Smooth muscle cell (in vitro differentiated cells): ENCODE results near the gene NUDT17. TPM values are rescaled to one million over a fixed set of nuclear protein-coding genes. Genes with fewer than 3 reads are reported as not detected.

Experiments used
- DNase-seq: peaks from one replicate; lab custom pipeline; 2025; ENCODE audit not compliant: unreplicated experiment; lab: John Stamatoyannopoulos, UW
- H2AFZ ChIP-seq: fragments of 200-600 bp; sonication (generic); 2 replicates; pipeline ENCODE4 v1.6.0; 2016; ENCODE audit warnings: antibody characterized with exemption, low read depth, mild to moderate bottlenecking
- H3F3A ChIP-seq: fragments of 200-600 bp; sonication (generic); 2 replicates; pipeline ENCODE4 v1.6.0; 2017; ENCODE audit warnings: antibody characterized with exemption, low read depth
- H3K27ac ChIP-seq: fragments of 200-600 bp; sonication (generic); 2 replicates; pipeline ENCODE4 v1.5.1; 2016; ENCODE audit warnings: low read depth, mild to moderate bottlenecking
- H3K27me3 ChIP-seq: fragments of 200-600 bp; sonication (generic); 2 replicates; pipeline ENCODE4 v1.6.1; 2016; ENCODE audit warnings: low read depth, mild to moderate bottlenecking
- H3K36me3 ChIP-seq: fragments of 200-600 bp; sonication (generic); 2 replicates; pipeline ENCODE4 v1.5.1; 2016; ENCODE audit warnings: low read depth
- H3K4me1 ChIP-seq: fragments of 200-600 bp; sonication (generic); 2 replicates; pipeline ENCODE4 v1.5.1; 2016; ENCODE audit warnings: low read depth
- H3K4me2 ChIP-seq: fragments of 200-600 bp; sonication (generic); 2 replicates; pipeline ENCODE4 v1.6.0; 2016; ENCODE audit warnings: mild to moderate bottlenecking
- H3K4me3 ChIP-seq: fragments of 200-600 bp; sonication (generic); 2 replicates; pipeline ENCODE4 v1.5.1; 2016; ENCODE audit warnings: mild to moderate bottlenecking
- H3K79me2 ChIP-seq: fragments of 200-600 bp; sonication (generic); 2 replicates; pipeline ENCODE4 v1.6.0; 2016; ENCODE audit warnings: low read depth, mild to moderate bottlenecking
- H3K9ac ChIP-seq: fragments of 200-600 bp; sonication (generic); 2 replicates; pipeline ENCODE4 v1.6.0; 2016; ENCODE audit warnings: low read depth
- H3K9me3 ChIP-seq: fragments of 200-600 bp; sonication (generic); replicated peaks from 2 replicates; pipeline ENCODE4 v1.5.1; 2016; ENCODE audit warnings: low read depth
- H4K20me1 ChIP-seq: fragments of 200-600 bp; sonication (generic); 2 replicates; pipeline ENCODE4 v1.6.0; 2016; ENCODE audit warnings: low read depth
- WGBS: methylation state at CpG from one replicate; pipeline ENCODE4 v1.1.7; 2016; ENCODE audit warnings: low lambda C conversion rate; 5-methylcytosine and 5-hydroxymethylcytosine counted together
- polyA plus RNA-seq: library from polyadenylated mRNA; unstranded; fragments of >200 nt; fragmentation: Nextera tagmentation; extraction: Ambion mirVana; gene quantifications from 2 replicates; pipeline ENCODE4 v1.2.1, GENCODE V29; 2016
- total RNA-seq: library from RNA; depleted of rRNA; stranded (reverse); fragments of >200 nt; gene quantifications from 2 replicates; pipeline ENCODE4 v1.2.3, GENCODE V29; 2014
- TF ChIP-seq, protein P1 (sequence below): fragments of 200-600 bp; sonication (generic); IDR thresholded peaks from 2 replicates; pipeline ENCODE4 v1.5.1; 2017; ENCODE audit warnings: borderline replicate concordance, mild to moderate bottlenecking, antibody characterized with exemption; ENCODE audit not compliant: insufficient read depth, poor library complexity, severe bottlenecking

Gene NUDT17
- total and polyA plus RNA-seq, 2 experiments from 2014 or later: 2.5 to 6.8 TPM

- peak; percentile 70 for DNase-seq
- Histone ChIP-seq H2AFZ (peak overlapping the region; percentile 95), H3K4me3 (peak overlapping the region; percentile 12)
Observed at GRCh38 chr1:145891587-145892485, 46.4 kb downstream of the NUDT17 start.

DNA sequence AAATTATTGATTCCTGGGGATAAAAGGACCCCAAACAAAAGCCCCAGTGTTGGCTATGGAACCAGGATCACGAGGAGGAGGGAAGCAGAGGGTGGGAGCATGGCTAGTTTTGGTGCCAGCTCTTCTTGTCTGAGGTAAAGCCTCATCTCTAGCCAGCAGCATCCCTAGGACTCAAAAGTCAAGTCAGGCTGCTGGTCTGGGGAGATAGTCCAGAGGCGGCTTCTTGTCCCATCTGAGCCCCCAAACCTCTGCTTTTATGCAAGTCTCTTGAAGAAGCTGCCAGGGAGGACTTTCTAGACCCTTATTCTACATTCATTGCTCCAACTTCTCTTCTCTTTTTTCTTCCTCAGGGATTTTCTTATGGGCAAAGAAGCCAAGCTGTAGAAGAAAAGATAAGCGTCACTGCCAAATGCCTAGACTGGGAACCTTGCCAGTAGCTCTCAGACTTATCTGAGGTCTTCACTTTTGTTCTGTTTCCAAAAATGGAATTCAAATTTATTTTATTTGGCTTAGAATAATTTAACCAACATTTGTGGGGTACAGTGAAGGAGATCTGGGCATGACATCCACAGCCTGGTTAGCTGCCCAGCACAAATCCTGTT, 47.2 kb downstream of the NUDT17 start:
- Histone ChIP-seq H3K9ac (peak overlapping the region; percentile 10), H4K20me1 (no peaks in the 10 kb centered on the region), H3F3A (peaks cover 3% of the 10 kb centered on the region), H3K4me3 (peak overlapping the region; percentile 12), H3K4me1 (peaks cover 10% of the 10 kb centered on the region), H3K27me3 (no peaks in the 10 kb centered on the region), H3K27ac (peak overlapping the region; percentile 81), H3K4me2 (peak overlapping the region; percentile 73), H3K79me2 (no peaks in the 10 kb centered on the region), H3K9me3 (no peaks in the 10 kb centered on the region), H3K36me3 (no peaks in the 10 kb centered on the region), H2AFZ (peak overlapping the region; percentile 95)
- no peak for DNase-seq
- WGBS: 56% methylated on average over 3 of the region's 3 CpGs
- TF ChIP-seq, protein P1, sequence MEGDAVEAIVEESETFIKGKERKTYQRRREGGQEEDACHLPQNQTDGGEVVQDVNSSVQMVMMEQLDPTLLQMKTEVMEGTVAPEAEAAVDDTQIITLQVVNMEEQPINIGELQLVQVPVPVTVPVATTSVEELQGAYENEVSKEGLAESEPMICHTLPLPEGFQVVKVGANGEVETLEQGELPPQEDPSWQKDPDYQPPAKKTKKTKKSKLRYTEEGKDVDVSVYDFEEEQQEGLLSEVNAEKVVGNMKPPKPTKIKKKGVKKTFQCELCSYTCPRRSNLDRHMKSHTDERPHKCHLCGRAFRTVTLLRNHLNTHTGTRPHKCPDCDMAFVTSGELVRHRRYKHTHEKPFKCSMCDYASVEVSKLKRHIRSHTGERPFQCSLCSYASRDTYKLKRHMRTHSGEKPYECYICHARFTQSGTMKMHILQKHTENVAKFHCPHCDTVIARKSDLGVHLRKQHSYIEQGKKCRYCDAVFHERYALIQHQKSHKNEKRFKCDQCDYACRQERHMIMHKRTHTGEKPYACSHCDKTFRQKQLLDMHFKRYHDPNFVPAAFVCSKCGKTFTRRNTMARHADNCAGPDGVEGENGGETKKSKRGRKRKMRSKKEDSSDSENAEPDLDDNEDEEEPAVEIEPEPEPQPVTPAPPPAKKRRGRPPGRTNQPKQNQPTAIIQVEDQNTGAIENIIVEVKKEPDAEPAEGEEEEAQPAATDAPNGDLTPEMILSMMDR: no peak

More at GRCh38 chr1:145891587-145892485, 46.4 kb downstream of the NUDT17 start:
- H3K36me3 ChIP-seq: no peaks in the 10 kb centered on the region
- no peaks in the 10 kb centered on the region for H4K20me1 ChIP-seq
- no peaks in the 10 kb centered on the region for H3K79me2 ChIP-seq
- peak overlapping the region; percentile 81 for H3K27ac ChIP-seq
- peak overlapping the region; percentile 73 for H3K4me2 ChIP-seq
- H3K9ac ChIP-seq: peak overlapping the region; percentile 10
- H3K9me3 ChIP-seq: no peaks in the 10 kb centered on the region
- H3F3A ChIP-seq: peaks cover 3% of the 10 kb centered on the region
- H3K27me3 ChIP-seq: no peaks in the 10 kb centered on the region
- TF ChIP-seq, protein P1: peak; percentile 81
- 2% methylated on average over 6 of the region's 6 CpGs for WGBS
- H3K4me1 ChIP-seq: peaks cover 10% of the 10 kb centered on the region

DNA sequence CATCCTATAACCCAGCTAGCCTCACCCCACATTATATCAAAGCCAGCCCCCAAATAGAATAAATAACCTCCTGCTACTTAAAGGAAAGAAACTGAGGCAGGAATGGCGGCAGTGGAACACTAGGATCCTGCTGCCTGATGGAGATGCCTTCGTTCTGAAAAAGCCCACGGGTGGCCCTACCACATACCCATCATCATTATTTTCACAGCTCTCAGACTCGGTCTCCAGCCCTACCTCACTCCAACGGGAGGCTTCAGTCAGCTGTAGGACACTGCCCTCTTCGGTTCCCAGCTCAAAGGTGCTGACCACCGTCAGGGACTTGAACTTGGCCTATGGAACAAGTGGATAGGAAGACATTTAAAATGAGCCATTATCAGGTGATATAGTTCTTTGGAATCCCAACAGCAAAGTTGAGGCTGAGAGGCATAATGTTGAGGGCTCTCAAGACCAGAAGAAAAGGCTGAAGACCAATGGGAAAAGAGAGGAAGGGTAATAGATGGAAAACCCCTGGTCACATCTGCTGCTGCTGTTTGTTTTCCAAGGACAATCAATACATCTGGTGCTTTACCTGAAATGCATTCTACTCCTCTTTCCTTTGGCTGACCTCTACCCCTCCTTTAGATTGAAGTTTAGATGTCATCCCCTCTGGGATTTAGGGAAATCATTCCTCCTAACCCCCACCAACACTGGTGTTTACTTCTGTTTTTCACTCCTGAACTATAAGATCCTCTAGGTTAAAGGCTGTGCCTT, 48.1 kb downstream of the NUDT17 start:
- H3K27me3 ChIP-seq: no peaks in the 10 kb centered on the region
- no peak overlapping the region for H3K4me3 ChIP-seq
- H3F3A ChIP-seq: peaks cover 3% of the 10 kb centered on the region
- no peaks in the 10 kb centered on the region for H4K20me1 ChIP-seq
- no peaks in the 10 kb centered on the region for H3K79me2 ChIP-seq
- H3K4me2 ChIP-seq: no peak overlapping the region
- H3K4me1 ChIP-seq: peaks cover 10% of the 10 kb centered on the region
- H3K9ac ChIP-seq: no peak overlapping the region
- TF ChIP-seq, protein P1: no peak
- H3K9me3 ChIP-seq: no peaks in the 10 kb centered on the region
- no peak overlapping the region for H3K27ac ChIP-seq
- no peak for DNase-seq
- 93% methylated on average over 7 of the region's 7 CpGs for WGBS
- no peak overlapping the region for H2AFZ ChIP-seq
- H3K36me3 ChIP-seq: no peaks in the 10 kb centered on the region
